Fibroblast of the conjunctiva (primary cell): ENCODE results near the gene SNX21.
"Not testable (repeated sequence)": the region's sequence is repeated elsewhere in the genome, so short reads cannot be mapped to it uniquely, and the experiment has no call there.

Source experiments
- DNase-seq: peaks from one replicate; pipeline ENCODE4 v3.0.0-alpha.2; 2010; ENCODE audit warnings: low read depth

Gene SNX21, protein sequence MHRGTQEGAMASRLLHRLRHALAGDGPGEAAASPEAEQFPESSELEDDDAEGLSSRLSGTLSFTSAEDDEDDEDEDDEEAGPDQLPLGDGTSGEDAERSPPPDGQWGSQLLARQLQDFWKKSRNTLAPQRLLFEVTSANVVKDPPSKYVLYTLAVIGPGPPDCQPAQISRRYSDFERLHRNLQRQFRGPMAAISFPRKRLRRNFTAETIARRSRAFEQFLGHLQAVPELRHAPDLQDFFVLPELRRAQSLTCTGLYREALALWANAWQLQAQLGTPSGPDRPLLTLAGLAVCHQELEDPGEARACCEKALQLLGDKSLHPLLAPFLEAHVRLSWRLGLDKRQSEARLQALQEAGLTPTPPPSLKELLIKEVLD

GRCh38 chr20:45833030-45833882 is at the start of gene SNX21:
TSS of gene SNX21 (plus strand) at chr20:45833799. CDS start at chr20:45833920, 121 bp downstream.
- DNase-seq, result peak; percentile 88

DNA sequence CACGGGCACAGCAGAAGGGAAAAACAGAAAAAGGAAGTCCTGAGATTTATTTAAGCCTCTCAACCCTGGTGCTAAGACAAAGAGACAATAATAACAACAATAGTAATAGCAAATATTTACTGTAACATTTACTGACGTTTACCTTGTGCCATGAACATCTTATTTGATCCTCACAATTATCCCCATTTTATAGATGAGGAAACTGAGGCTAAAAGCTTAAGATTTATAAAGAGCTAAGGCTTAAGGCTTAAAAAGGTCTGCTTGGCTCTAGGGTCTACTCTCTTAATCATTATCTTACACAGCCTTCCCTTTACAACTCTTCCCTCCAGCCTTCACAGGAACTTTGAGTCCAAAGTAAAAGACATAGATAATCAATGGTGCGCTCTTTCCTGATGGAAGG is 45.2 kb upstream of the SNX21 start:
- DNase-seq, result no peak

DNA sequence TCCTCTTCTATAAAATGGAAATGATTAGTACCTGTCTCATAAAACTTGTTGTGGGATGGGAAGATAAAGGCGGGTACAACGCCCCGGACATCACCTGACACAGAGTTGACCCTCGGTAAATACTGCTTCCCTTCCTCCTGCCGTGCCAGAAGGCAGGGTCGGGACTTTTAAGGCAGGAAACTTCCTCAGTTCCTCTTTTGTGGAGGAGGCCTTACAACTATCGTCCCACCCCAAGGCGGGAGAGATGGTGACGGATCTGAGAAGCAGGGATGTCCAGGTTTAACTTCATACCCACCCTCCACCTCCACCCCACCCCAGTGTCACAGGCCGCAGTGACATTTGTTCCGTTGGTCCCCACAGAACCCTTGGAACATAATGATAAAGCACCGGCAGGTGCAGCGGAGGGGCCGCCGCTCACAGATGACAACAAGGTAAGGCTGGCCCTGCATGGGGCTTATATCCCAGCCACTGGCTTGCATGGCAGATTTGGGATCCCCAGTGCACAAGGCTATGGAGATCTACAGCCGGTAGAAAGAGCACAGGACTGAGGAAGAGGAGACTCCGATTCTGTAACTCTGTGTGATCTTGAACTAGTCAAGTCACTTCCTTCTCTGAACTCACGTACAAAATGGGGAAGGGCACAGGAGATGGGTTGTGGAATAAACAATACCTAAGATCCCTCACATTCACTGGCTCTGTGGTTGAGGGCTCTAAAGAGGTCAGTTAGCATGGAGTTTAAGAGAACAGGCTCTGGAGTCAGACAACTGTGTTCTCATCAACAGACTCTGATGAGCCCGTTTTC is 41.1 kb upstream of the SNX21 start:
- DNase-seq, result no peak

- no peak for DNase-seq
These were observed 37.1 kb upstream of the SNX21 start for GRCh38 chr20:45796337-45797065.

- not testable (repeated sequence) for DNase-seq
These were observed 36.1 kb upstream of the SNX21 start for GRCh38 chr20:45797510-45797909.

DNA sequence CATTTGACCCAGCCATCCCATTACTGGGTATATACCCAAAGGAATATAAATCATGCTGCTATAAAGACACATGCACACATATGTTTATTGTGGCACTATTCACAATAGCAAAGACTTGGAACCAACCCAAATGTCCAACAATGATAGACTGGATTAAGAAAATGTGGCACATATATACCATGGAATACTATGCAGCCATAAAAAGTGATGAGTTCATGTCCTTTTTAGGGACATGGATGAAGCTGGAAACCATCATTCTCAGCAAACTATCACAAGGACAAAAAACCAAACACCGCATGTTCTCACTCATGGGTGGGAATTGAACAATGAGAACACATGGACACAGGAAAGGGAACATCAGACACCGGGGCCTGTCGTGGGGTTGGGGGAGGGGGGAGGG is 35.6 kb upstream of the SNX21 start:
- not testable (repeated sequence) for DNase-seq

DNA sequence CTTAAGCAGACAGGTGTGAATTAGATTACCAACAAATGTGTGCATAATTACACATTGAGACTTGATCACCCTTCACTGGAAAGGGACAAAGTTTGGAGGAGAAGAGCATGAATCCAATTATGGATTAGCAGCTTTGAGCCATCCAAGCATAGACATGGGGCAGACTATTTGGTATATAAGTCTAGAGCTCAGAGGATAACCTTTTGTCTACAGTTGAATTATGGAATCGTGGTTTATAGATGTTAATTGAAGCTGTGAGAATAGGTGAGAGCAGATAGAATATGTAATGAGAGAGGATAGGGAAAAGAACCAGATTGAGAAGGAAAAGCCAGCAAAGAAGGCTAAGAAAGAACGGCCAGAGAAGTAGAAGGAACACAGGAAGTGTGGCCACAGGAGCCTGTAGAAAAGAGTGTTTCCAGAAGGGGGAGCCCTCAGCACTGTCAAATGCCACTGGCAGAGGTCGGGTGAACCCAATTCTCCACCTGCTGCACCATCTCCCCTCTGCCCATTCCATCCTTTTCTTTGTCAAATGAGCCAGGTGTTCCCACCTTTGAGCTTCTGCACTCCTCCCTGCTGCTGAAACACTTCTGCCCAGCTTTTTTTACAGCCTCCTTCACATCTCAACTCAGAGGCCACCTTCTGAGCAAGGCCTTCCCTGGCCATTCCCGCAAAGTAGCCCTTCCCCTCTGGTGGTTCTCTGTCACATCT is 34.5 kb upstream of the SNX21 start:
- no peak for DNase-seq

DNA sequence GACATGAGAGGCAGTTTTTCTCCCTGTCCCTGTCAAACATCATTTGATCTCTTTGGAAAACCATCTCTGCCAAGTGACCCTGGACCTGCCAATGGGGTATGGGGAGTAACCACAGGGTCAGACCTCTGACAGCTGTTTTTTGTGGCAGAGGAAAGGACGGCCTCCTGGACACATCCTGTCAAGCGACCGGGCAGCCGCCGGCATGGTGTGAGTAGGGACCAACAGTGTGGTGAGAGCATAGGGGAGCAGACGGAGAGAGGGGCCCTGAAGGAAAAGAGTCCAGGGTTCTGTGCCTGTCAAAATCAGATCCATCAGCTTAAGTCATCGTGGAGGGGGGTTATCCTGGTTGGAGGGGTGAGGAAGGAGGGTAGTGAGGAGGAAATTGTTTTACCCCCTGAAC is 31.7 kb upstream of the SNX21 start:
- no peak for DNase-seq

- DNase-seq, result no peak
These were observed 23.2 kb upstream of the SNX21 start for GRCh38 chr20:45810191-45810970.

DNA sequence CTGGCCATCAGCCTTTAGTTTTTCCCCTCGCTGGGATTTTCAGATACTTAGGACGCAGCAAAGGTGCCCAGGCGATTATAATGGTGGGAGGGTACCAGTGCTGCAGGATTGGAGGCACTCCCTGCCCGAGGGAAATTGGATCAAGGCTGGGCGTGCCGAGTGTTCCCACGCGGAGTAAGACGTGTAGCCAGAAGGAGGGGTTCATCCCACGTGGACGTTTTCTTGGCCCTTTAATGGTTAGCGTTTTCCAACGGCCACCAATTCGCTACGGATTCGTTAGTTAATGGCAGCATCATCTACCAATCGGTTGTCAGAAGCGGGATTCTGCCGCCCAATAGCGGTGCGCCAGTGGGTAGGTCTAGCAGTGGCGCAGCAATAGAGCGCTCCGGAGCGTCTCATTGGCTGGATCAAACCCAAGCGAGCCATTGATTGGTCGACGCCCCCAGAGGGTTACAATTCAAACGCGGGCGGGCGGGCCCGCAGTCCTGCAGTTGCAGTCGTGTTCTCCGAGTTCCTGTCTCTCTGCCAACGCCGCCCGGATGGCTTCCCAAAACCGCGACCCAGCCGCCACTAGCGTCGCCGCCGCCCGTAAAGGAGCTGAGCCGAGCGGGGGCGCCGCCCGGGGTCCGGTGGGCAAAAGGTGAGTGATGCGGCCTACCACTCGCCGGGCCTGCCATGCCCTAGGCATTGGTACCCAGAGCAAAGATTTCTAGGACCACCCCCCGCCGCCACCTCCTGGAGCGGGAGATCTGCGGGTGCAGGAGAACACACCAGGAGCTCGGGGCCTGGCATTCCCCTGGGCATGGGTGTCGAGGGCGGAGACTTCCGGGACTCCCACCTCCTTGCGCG is 21.2 kb upstream of the SNX21 start, which contains the start of gene UBE2C:
UBE2C (plus strand) TSS at position 488 of the 849 bp plus-strand sequence; CDS start at position 540, 52 bp downstream.
- DNase-seq, result peak; percentile 99

GRCh38 chr20:45813006-45813340 is 20.6 kb upstream of the SNX21 start:
- no peak for DNase-seq

DNA sequence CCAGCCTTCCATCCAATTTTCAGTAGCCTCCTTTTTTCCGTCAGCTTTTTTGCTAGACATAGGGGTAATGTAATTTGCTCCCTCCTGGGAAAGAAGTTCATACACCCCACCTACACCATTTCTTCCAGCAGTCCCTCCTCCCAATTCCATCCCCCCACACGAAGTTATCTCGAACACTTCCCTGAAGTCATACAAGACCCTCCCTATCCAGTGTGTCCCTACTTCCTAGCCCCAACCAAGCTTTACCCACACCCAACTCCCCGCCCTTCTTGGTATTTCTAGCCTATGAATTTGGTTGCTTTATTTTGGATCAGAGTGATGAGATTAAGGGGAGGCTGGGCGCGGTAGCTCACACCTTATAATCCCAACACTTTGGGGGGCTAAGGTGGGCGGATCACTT is 20.1 kb upstream of the SNX21 start:
- no peak for DNase-seq

DNA sequence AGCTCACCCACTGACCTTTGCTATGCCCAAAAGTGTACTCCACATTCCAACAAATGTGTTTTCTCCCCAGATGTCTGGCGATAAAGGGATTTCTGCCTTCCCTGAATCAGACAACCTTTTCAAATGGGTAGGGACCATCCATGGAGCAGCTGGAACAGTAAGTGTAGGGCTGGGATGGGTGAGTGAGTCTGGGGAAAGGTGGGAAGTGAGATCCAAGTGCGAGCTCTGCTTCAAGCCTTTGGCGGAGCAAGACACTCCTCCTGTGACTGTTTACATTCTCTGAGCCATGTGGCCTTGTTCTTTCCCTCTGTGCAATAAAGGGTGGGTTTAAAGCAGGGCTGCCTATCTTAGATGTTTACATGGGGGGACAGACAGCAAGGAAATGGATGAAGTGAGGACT is 19.3 kb upstream of the SNX21 start:
- DNase-seq, result no peak

DNA sequence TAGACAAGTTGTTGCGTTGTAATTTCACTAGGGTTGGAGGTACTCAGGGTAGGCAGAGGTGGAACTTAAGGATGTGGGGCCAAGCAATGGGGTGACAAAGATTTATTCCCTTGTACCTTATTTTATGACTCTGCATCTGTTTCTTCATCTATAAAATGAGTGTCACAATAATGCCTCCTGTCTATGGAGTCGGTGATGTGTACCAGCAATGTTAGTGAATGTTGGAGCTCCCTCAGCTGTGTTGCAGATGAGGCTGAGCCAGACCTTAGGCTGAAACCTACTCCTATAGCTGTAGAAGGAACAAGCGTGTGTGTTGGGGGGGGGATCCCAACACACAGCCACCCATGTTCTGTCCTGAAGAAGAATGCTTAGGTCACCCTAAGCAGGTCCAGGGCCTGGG is 16.6 kb upstream of the SNX21 start:
- DNase-seq, result no peak

GRCh38 chr20:45817376-45818194 is 16.0 kb upstream of the SNX21 start:
- DNase-seq, result peak; percentile 73

GRCh38 chr20:45818239-45818638 is 15.4 kb upstream of the SNX21 start:
- DNase-seq, result no peak

GRCh38 chr20:45819466-45819865 is 14.1 kb upstream of the SNX21 start:
- no peak for DNase-seq

- DNase-seq, result no peak
These were observed 11.7 kb upstream of the SNX21 start for GRCh38 chr20:45821947-45822346.
